HG03575 (cell line): ENCODE measurements around the gene COX8C.

Source experiments
- ATAC-seq: cut with Tn5 transposase; IDR thresholded peaks from one replicate; pipeline ENCODE4 v1.9.1; 2021; ENCODE audit not compliant: unreplicated experiment, insufficient number of reproducible peaks, low FRiP score; ENCODE audit errors: extremely low read depth

COX8C gene

GRCh38 chr14:93346926-93347721, at the start of gene COX8C:
Gene COX8C, plus strand, starts transcription at chr14:93347182. Its CDS starts 87 bp downstream, at chr14:93347269.
- ATAC-seq = no peak

GRCh38 chr14:93299416-93299815, 47.6 kb upstream of the COX8C start:
- ATAC-seq = no peak

- no peak for ATAC-seq
Measured at GRCh38 chr14:93299866-93300265, 47.1 kb upstream of the COX8C start.

- no peak for ATAC-seq
Measured at GRCh38 chr14:93301821-93302447, 45.0 kb upstream of the COX8C start.

- ATAC-seq = no peak
Measured at GRCh38 chr14:93302688-93303581, 44.0 kb upstream of the COX8C start.

- ATAC-seq = no peak
Measured at GRCh38 chr14:93303659-93304058, 43.3 kb upstream of the COX8C start.

GRCh38 chr14:93304771-93305170, 42.2 kb upstream of the COX8C start:
- no peak for ATAC-seq

GRCh38 chr14:93305725-93306418, 41.1 kb upstream of the COX8C start:
- no peak for ATAC-seq

- no peak for ATAC-seq
Measured at GRCh38 chr14:93306812-93307211, 40.2 kb upstream of the COX8C start.

- no peak for ATAC-seq
Measured at GRCh38 chr14:93308686-93309345, 38.2 kb upstream of the COX8C start.

GRCh38 chr14:93309427-93309966, 37.5 kb upstream of the COX8C start:
- no peak for ATAC-seq

- no peak for ATAC-seq
Measured at GRCh38 chr14:93311082-93311481, 35.9 kb upstream of the COX8C start.

GRCh38 chr14:93315575-93315974, 31.4 kb upstream of the COX8C start:
- no peak for ATAC-seq

- ATAC-seq = no peak
Measured at GRCh38 chr14:93316716-93317115, 30.3 kb upstream of the COX8C start.

GRCh38 chr14:93317210-93317874, 29.6 kb upstream of the COX8C start:
- no peak for ATAC-seq

- no peak for ATAC-seq
Measured at GRCh38 chr14:93317875-93318807, 28.8 kb upstream of the COX8C start.

- ATAC-seq = no peak
Measured at GRCh38 chr14:93318927-93319326, 28.1 kb upstream of the COX8C start.
